ENCODE data around the gene PANX2. TPM values are rescaled to one million over a fixed set of nuclear protein-coding genes. Genes with fewer than 3 reads are reported as not detected.

The PANX2 gene
- total RNA-seq, 2 experiments from 2014 or later, result not detected

DNA sequence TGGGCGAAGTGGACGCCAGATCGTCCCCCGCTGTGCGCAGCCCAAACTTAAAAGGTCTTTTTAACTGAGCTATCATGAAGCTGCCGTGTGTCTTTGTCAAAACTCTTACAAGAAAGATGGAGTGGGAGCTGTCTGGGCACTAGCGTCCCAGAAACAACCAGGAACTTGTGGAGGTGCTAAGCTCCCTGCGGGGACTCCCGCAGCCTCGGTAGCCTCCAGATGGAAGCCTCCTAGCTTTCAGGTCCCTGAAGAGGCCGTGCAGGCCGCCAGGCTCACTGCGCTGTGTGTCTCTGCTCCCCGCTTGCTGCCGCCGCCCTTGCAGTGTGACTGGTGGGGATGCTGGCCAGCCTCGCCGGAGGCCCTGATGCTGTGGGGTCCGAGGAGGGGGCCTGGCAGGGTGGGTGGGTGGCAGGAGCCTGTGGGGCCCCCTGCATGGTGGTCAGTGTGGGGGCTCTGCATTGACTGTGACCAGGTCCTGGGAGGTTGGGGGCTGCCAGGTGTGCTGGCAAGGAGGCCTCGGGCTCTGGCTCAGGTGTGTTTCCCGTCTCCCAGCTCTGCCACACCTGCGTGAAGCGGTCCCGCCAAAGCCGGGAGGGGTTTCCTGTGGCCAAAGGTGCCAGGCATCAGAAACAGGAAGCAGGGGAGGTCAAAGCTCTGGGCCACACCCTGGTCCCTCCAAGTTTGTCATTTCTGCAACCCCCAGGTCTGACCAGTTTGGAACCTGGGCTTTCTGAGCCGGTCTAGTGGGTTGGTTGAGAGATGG lies 16.4 kb downstream of the PANX2 start:
- H3K79me2 ChIP-seq (ENCODE audit: insufficient read depth, low read depth, low read length), result peaks cover 32% of the 10 kb centered on the region
- H3K9me3 ChIP-seq (ENCODE audit: low read length), result no peaks in the 10 kb centered on the region
- peaks cover 51% of the 10 kb centered on the region for H3K4me1 ChIP-seq (ENCODE audit: insufficient read depth, low read length, poor library complexity, severe bottlenecking)
- no peak overlapping the region for H2AFZ ChIP-seq (ENCODE audit: low read length)
- TF ChIP-seq, protein P1, sequence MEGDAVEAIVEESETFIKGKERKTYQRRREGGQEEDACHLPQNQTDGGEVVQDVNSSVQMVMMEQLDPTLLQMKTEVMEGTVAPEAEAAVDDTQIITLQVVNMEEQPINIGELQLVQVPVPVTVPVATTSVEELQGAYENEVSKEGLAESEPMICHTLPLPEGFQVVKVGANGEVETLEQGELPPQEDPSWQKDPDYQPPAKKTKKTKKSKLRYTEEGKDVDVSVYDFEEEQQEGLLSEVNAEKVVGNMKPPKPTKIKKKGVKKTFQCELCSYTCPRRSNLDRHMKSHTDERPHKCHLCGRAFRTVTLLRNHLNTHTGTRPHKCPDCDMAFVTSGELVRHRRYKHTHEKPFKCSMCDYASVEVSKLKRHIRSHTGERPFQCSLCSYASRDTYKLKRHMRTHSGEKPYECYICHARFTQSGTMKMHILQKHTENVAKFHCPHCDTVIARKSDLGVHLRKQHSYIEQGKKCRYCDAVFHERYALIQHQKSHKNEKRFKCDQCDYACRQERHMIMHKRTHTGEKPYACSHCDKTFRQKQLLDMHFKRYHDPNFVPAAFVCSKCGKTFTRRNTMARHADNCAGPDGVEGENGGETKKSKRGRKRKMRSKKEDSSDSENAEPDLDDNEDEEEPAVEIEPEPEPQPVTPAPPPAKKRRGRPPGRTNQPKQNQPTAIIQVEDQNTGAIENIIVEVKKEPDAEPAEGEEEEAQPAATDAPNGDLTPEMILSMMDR (conservative IDR thresholded peaks at IDR 0.05; ENCODE audit: low read length), result no peak
- H3K36me3 ChIP-seq (ENCODE audit: insufficient read depth, low read length), result peaks cover 20% of the 10 kb centered on the region
- peak overlapping the region; percentile 92 for H3K4me2 ChIP-seq (ENCODE audit: low read length)
- intact Hi-C loops (cut with micrococcal nuclease; ENCODE audit: unreplicated experiment), result no loop called here
- peak overlapping the region; percentile 99 for H3K27ac ChIP-seq (ENCODE audit: low read depth, low read length, poor library complexity, severe bottlenecking)
- peak overlapping the region; percentile 81 for H3K4me3 ChIP-seq (ENCODE audit: low read depth, low read length, poor library complexity, severe bottlenecking)
- DNase-seq (ENCODE audit: low spot score), result peak; percentile 57
- H4K20me1 ChIP-seq (ENCODE audit: insufficient read depth, low read length), result no peaks in the 10 kb centered on the region
- ChIA-PET CTCF (ENCODE audit: unreplicated experiment) (no interaction called here), POLR2A (interaction anchor here (0.6 kb wide), 1 partner anchor 321 kb away, joined by 3 read pairs; the partner anchor contains the start of gene NCAPH2)
- BruUV-seq (replicated peaks), result no TSS peak
- H3K9me2 ChIP-seq (ENCODE audit: insufficient read depth, low read length), result no peaks in the 10 kb centered on the region

GRCh38 chr22:50188356-50188755 lies 17.8 kb downstream of the PANX2 start:
- intact Hi-C loops (cut with micrococcal nuclease; ENCODE audit: unreplicated experiment), result no loop called here
- CTCF ChIA-PET (ENCODE audit: unreplicated experiment), result interaction anchor here (0.5 kb wide), 1 partner anchor 87 kb away, joined by 3 read pairs; no protein-coding TSS in a partner anchor
- Histone ChIP-seq H2AFZ (ENCODE audit: low read length) (no peak overlapping the region), H3K9me3 (ENCODE audit: low read length) (no peaks in the 10 kb centered on the region), H3K4me1 (ENCODE audit: insufficient read depth, low read length, poor library complexity, severe bottlenecking) (peaks cover 66% of the 10 kb centered on the region), H3K36me3 (ENCODE audit: insufficient read depth, low read length) (peaks cover 31% of the 10 kb centered on the region), H4K20me1 (ENCODE audit: insufficient read depth, low read length) (no peaks in the 10 kb centered on the region), H3K27ac (ENCODE audit: low read depth, low read length, poor library complexity, severe bottlenecking) (peak overlapping the region; percentile 99), H3K79me2 (ENCODE audit: insufficient read depth, low read depth, low read length) (peaks cover 46% of the 10 kb centered on the region), H3K9me2 (ENCODE audit: insufficient read depth, low read length) (no peaks in the 10 kb centered on the region), H3K4me2 (ENCODE audit: low read length) (peak overlapping the region; percentile 96), H3K4me3 (ENCODE audit: low read depth, low read length, poor library complexity, severe bottlenecking) (peak overlapping the region; percentile 68)
- BruUV-seq (replicated peaks), result no TSS peak
- DNase-seq (ENCODE audit: low spot score), result no peak
- POLR2A ChIA-PET, result no interaction called here
- TF ChIP-seq EZH2phosphoT487 (IDR thresholded peaks at IDR 0.05; ENCODE audit: borderline replicate concordance, low read depth, low read length), result no peak
- TF ChIP-seq, protein P1 (conservative IDR thresholded peaks at IDR 0.05; ENCODE audit: low read length), result no peak

DNA sequence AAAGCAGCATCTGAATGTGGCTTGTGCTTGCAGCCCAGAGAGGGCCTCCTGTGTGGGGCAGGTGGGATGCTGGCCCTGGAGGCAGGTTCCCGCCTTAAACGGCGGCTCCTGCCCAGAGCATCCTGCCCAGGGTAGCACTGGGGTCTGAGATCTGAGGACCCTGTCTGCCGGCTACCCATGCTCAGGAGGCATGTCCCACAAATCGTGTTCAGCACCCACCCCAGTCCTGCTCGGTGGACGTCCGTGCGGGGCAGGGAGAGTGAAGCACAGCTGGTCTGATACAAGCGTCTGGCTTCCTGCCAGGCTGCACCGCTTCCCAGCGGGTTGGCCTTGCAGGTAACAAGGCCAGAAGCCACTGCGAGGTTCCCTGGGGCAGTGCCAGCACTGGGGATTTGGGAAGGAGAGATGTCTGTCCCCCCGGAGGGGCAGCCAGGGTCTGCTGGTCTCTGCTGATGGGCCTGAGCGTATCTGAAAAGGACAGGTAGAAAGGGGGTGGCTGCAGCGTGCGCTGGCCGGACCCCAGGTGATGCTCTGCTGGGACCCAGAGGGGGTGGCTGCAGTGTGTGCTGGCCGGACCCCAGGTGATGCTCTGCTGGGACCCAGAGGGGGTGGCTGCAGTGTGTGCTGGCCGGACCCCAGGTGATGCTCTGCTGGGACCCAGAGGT lies 18.8 kb downstream of the PANX2 start:
- H3K9me2 ChIP-seq (ENCODE audit: insufficient read depth, low read length), result no peaks in the 10 kb centered on the region
- ChIA-PET POLR2A (no interaction called here), CTCF (ENCODE audit: unreplicated experiment) (interaction anchor here (0.5 kb wide), 1 partner anchor 88 kb away, joined by 3 read pairs; no protein-coding TSS in a partner anchor)
- H3K4me3 ChIP-seq (ENCODE audit: low read depth, low read length, poor library complexity, severe bottlenecking), result peak overlapping the region; percentile 68
- H3K79me2 ChIP-seq (ENCODE audit: insufficient read depth, low read depth, low read length), result peaks cover 47% of the 10 kb centered on the region
- DNase-seq (ENCODE audit: low spot score), result peak; percentile 67
- BruUV-seq (replicated peaks), result no TSS peak
- peaks cover 40% of the 10 kb centered on the region for H3K36me3 ChIP-seq (ENCODE audit: insufficient read depth, low read length)
- peak overlapping the region; percentile 99 for H3K27ac ChIP-seq (ENCODE audit: low read depth, low read length, poor library complexity, severe bottlenecking)
- intact Hi-C loops (cut with micrococcal nuclease; ENCODE audit: unreplicated experiment), result no loop called here
- H4K20me1 ChIP-seq (ENCODE audit: insufficient read depth, low read length), result no peaks in the 10 kb centered on the region
- H2AFZ ChIP-seq (ENCODE audit: low read length), result no peak overlapping the region
- H3K4me1 ChIP-seq (ENCODE audit: insufficient read depth, low read length, poor library complexity, severe bottlenecking), result peaks cover 69% of the 10 kb centered on the region
- peak overlapping the region; percentile 96 for H3K4me2 ChIP-seq (ENCODE audit: low read length)
- H3K9me3 ChIP-seq (ENCODE audit: low read length), result no peaks in the 10 kb centered on the region
- no peak for TF ChIP-seq EZH2phosphoT487 (IDR thresholded peaks at IDR 0.05; ENCODE audit: borderline replicate concordance, low read depth, low read length)
- TF ChIP-seq, protein P1 (conservative IDR thresholded peaks at IDR 0.05; ENCODE audit: low read length), result no peak

Measured in OCI-LY7 (cell line).